Endothelial cell of umbilical vein (primary cell): Measurements from ENCODE around the gene PLXDC1. TPM values are rescaled to one million over a fixed set of nuclear protein-coding genes. Genes with fewer than 3 reads are reported as not detected.

Experiments
- BruUV-seq: library from RNA; stranded (reverse); fragments of 400-500 nt; replicated peaks from 2 replicates; lab custom pipeline; 2021; lab: Mats Ljungman, UMichigan
- CTCF ChIA-PET: fragments of 300-600, 350-600 bp; sonication (Branson Sonifier 250); formaldehyde crosslinking; loops from one replicate; lab custom pipeline; 2021; ENCODE audit warnings: antibody characterized with exemption, inconsistent platforms; lab: Charles Lee
- POLR2A ChIA-PET: fragments of 300-600, 350-600 bp; sonication (Branson Sonifier 250); formaldehyde crosslinking; loops from one replicate; lab custom pipeline; 2021; ENCODE audit warnings: antibody characterized with exemption, inconsistent platforms; lab: Charles Lee
- DNase-seq: peaks from one replicate; pipeline ENCODE4 v3.0.0-alpha.2; 2011; ENCODE audit warnings: low read depth, low spot score
- FAIRE-seq: peaks from 2 replicates; lab custom pipeline; 2011; peaks lifted over from hg19 to GRCh38; lab: Jason Lieb, UNC
- H2AFZ ChIP-seq: 2 replicates; pipeline ENCODE4 v1.6.0; 2012; ENCODE audit warnings: low read depth, low read length, control low read depth, inconsistent platforms
- H3K27ac ChIP-seq: 2 replicates; pipeline ENCODE4 v1.5.1; 2011; ENCODE audit warnings: low read depth, mild to moderate bottlenecking, control low read depth, low read length, moderate library complexity; ENCODE audit not compliant: insufficient read depth
- H3K27me3 ChIP-seq, 2 experiments: 2 replicates each; pipeline versions ENCODE4 v1.6.0 to v1.6.1; 2011; ENCODE audit warnings: low read length in 2 of 2, mixed read lengths in 1 of 2; ENCODE audit not compliant: control insufficient read depth in 2 of 2, insufficient read depth in 2 of 2
- H3K36me3 ChIP-seq, 2 experiments: 2 replicates in 1 of 2; 3 replicates in 1 of 2; pipeline ENCODE4 v1.5.1; 2011; ENCODE audit warnings: low read length in 2 of 2, mild to moderate bottlenecking in 1 of 2, moderate library complexity in 1 of 2; ENCODE audit not compliant: control insufficient read depth in 2 of 2, insufficient read depth in 2 of 2; ENCODE audit errors: extremely low read depth in 1 of 2
- H3K4me1 ChIP-seq: 3 replicates; pipeline ENCODE4 v1.5.1; 2011; ENCODE audit warnings: mild to moderate bottlenecking, low read length; ENCODE audit not compliant: control insufficient read depth, insufficient read depth; ENCODE audit errors: extremely low read depth
- H3K4me2 ChIP-seq: 2 replicates; pipeline ENCODE4 v1.6.1; 2011; ENCODE audit warnings: low read length, control low read depth, mixed read lengths; ENCODE audit not compliant: insufficient read depth
- H3K4me3 ChIP-seq, 3 experiments: fragments of 200-600 bp in 1 of 3; sonication (generic), shearing (Covaris generic) in 1 of 3; replicated peaks in 1 of 3; 2 replicates each; pipeline ENCODE4 v1.5.1; 2011 to 2016; ENCODE audit warnings: control low read depth in 3 of 3, low read length in 3 of 3, mild to moderate bottlenecking in 2 of 3, inconsistent platforms in 1 of 3, low read depth in 1 of 3, moderate library complexity in 1 of 3; ENCODE audit not compliant: insufficient read depth in 1 of 3
- H3K79me2 ChIP-seq: 2 replicates; pipeline ENCODE4 v1.6.0; 2012; ENCODE audit warnings: low read length, inconsistent platforms; ENCODE audit not compliant: control insufficient read depth, insufficient read depth
- H3K9ac ChIP-seq: replicated peaks from 2 replicates; pipeline ENCODE3; 2011; ENCODE audit warnings: low read length, control low read depth; ENCODE audit not compliant: insufficient read depth; ENCODE audit errors: extremely low read depth
- H3K9me1 ChIP-seq: replicated peaks from 3 replicates; pipeline ENCODE4 v1.6.0; 2011; ENCODE audit warnings: mild to moderate bottlenecking, low read length; ENCODE audit not compliant: control insufficient read depth, insufficient read depth; ENCODE audit errors: extremely low read depth
- H3K9me3 ChIP-seq: replicated peaks from 2 replicates; pipeline ENCODE4 v1.5.1; 2012; ENCODE audit warnings: low read length, inconsistent platforms; ENCODE audit not compliant: control insufficient read depth, insufficient read depth
- H4K20me1 ChIP-seq: replicated peaks from 2 replicates; pipeline ENCODE3; 2011; ENCODE audit warnings: mild to moderate bottlenecking, low read length; ENCODE audit not compliant: control insufficient read depth, insufficient read depth; ENCODE audit errors: extremely low read depth
- FOS ChIP-seq: IDR thresholded peaks from 2 replicates; pipeline ENCODE4 v1.6.1; 2011; ENCODE audit warnings: mild to moderate bottlenecking, low read length, moderate library complexity, borderline replicate concordance; ENCODE audit not compliant: insufficient read depth
- dilution Hi-C: fragments of 300-500 bp; cut with MboI; formaldehyde crosslinking; loops from one replicate; pipeline ENCODE4 v1.15.0; 2019; ENCODE audit warnings: low sequenced_read_pairs; ENCODE audit not compliant: extremely low pct_ligation_motif_present
- intact Hi-C: fragments of 100-400 bp; cut with micrococcal nuclease; formaldehyde crosslinking; loops from one replicate; pipeline ENCODE4 v1.10.0; 2022
- polyA plus RNA-seq, 4 experiments: library from polyadenylated mRNA; depleted of rRNA in 3 of 4; stranded (reverse) in 3 of 4; unstranded in 1 of 4; fragments of >200 nt; gene quantifications; 2 replicates each; pipeline versions ENCODE4 v1.2.1 to v1.2.3, GENCODE V29; 2011 to 2012; ENCODE audit warnings: missing spikeins in 1 of 4
- total RNA-seq: library from RNA; stranded (reverse); gene quantifications from 2 replicates; pipeline ENCODE4 v1.2.3, GENCODE V29; 2021
- TF ChIP-seq, protein P1 (sequence below): IDR thresholded peaks from 2 replicates; pipeline ENCODE4 v1.6.1; 2011; ENCODE audit not compliant: insufficient read depth, insufficient read length
- TF ChIP-seq, protein P2 (sequence below), 2 donors: IDR thresholded peaks; 1 replicate in 1 of 2; 2 replicates in 1 of 2; pipeline ENCODE4 v1.5.1; 2011; ENCODE audit warnings: low read length in 2 of 2, mild to moderate bottlenecking in 2 of 2, moderate library complexity in 2 of 2, control low read depth in 1 of 2, inconsistent platforms in 1 of 2, low read depth in 1 of 2; ENCODE audit not compliant: insufficient read depth in 1 of 2; ENCODE audit errors: extremely low read depth in 1 of 2

PLXDC1 gene
- total and polyA plus RNA-seq, 2 donors (not counting 3 experiments of a cell fraction or from before 2014, with no cell fraction given): 0.03 TPM; not detected in 1

DNA sequence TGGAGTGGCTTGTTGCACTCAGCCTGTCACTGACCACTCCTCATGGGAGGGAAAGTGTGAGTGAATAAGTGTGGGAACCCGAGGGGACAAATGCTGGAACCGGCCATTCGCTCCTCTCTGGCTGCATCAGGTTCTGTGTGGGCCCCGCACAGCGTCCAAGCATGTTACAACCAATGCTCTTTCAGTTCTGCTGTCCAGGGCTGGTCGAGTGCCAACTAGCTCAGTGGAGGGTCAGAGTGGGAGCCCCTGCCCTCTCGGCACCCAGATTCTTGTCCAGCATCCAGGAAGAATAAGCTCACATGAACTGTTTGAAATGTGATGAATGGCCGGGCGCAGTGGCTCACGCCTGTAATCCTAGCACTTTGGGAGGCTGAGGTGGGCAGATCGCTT lies 135.9 kb downstream of the PLXDC1 start:
- no TSS peak for BruUV-seq
- no peak for DNase-seq

More for the DNA sequence above, 135.9 kb downstream of the PLXDC1 start:
- Histone ChIP-seq H3K79me2 (no peaks in the 10 kb centered on the region), H3K4me2 (no peak overlapping the region), H3K9ac (no peak overlapping the region), H3K9me1 (no peaks in the 10 kb centered on the region), H3K36me3 (no peaks in the 10 kb centered on the region), H4K20me1 (no peaks in the 10 kb centered on the region), H3K4me1 (peaks cover 15% of the 10 kb centered on the region), H3K4me3 (no peak overlapping the region), H2AFZ (no peak overlapping the region), H3K27me3 (no peaks in the 10 kb centered on the region), H3K9me3 (no peaks in the 10 kb centered on the region), H3K27ac (no peak overlapping the region)
- dilution Hi-C loops: no loop called here
- CTCF ChIA-PET: no interaction called here
- FAIRE-seq: no peak
- intact Hi-C loops: no loop called here
- TF ChIP-seq, protein P1, sequence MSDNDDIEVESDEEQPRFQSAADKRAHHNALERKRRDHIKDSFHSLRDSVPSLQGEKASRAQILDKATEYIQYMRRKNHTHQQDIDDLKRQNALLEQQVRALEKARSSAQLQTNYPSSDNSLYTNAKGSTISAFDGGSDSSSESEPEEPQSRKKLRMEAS: no peak
- TF ChIP-seq, protein P2, sequence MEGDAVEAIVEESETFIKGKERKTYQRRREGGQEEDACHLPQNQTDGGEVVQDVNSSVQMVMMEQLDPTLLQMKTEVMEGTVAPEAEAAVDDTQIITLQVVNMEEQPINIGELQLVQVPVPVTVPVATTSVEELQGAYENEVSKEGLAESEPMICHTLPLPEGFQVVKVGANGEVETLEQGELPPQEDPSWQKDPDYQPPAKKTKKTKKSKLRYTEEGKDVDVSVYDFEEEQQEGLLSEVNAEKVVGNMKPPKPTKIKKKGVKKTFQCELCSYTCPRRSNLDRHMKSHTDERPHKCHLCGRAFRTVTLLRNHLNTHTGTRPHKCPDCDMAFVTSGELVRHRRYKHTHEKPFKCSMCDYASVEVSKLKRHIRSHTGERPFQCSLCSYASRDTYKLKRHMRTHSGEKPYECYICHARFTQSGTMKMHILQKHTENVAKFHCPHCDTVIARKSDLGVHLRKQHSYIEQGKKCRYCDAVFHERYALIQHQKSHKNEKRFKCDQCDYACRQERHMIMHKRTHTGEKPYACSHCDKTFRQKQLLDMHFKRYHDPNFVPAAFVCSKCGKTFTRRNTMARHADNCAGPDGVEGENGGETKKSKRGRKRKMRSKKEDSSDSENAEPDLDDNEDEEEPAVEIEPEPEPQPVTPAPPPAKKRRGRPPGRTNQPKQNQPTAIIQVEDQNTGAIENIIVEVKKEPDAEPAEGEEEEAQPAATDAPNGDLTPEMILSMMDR (IDR thresholded peaks at IDR 0.05; ENCODE audit: extremely low read depth in 1 of 2, insufficient read depth in 1 of 2, low read depth in 1 of 2, low read length in 2 of 2): no peak
- no peak for TF ChIP-seq FOS
- POLR2A ChIA-PET: no interaction called here
